Loucy (cell line): ENCODE results near the gene TRMT112.

ENCODE experiments used
- CTCF ChIP-seq: fragments of 200-600 bp; sonication (generic); conservative IDR thresholded peaks from 2 replicates; pipeline ENCODE4 v1.5.1; 2014; ENCODE audit warnings: mild to moderate bottlenecking, antibody characterized with exemption, low read length
- EZH2phosphoT487 ChIP-seq: fragments of 200-600 bp; IDR thresholded peaks from 2 replicates; pipeline ENCODE4 v1.6.1; 2018; ENCODE audit warnings: antibody characterized with exemption, mild to moderate bottlenecking, moderate library complexity, borderline replicate concordance

- TF ChIP-seq EZH2phosphoT487 (no peak), CTCF (no peak)
Observed at GRCh38 chr11:64366751-64367150, 49.4 kb upstream of the TRMT112 start.
